ENCODE measurements around the gene PGBD2. TPM values are rescaled to one million over a fixed set of nuclear protein-coding genes. Genes with fewer than 3 reads are reported as not detected.

Gene PGBD2, protein sequence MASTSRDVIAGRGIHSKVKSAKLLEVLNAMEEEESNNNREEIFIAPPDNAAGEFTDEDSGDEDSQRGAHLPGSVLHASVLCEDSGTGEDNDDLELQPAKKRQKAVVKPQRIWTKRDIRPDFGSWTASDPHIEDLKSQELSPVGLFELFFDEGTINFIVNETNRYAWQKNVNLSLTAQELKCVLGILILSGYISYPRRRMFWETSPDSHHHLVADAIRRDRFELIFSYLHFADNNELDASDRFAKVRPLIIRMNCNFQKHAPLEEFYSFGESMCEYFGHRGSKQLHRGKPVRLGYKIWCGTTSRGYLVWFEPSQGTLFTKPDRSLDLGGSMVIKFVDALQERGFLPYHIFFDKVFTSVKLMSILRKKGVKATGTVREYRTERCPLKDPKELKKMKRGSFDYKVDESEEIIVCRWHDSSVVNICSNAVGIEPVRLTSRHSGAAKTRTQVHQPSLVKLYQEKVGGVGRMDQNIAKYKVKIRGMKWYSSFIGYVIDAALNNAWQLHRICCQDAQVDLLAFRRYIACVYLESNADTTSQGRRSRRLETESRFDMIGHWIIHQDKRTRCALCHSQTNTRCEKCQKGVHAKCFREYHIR
- total RNA-seq (2012; rRNA removed) (6.7 and 6.8 TPM in 2 replicates), polyA plus RNA-seq (2012; rRNA removed) (4.8 TPM in 2 replicates), Bru-seq, nascent RNA (percentile 59 among the genes with signal in this experiment), BruChase-seq, experiment 1, labeled RNA remaining after a 6-hour chase (percentile 51 among the genes with signal in this experiment), BruChase-seq, experiment 2, labeled RNA remaining after a 2-hour chase (percentile 49 among the genes with signal in this experiment)
- 1.5 and 1.6 TPM in 2 replicates for polyA plus RNA-seq (2012; cell fraction: cytosol; rRNA removed)
- polyA plus RNA-seq (2012; cell fraction: nucleus; rRNA removed; ENCODE audit: low replicate concordance): 7.1 and 14.8 TPM in 2 replicates
- long read RNA-seq, transcript PGBD2-201 (3 exons, 2,136 nt): major isoform, 6 of 8 reads
- long read RNA-seq, partial matches to known transcripts: 0 of 8 reads
- long read RNA-seq, other reads (novel, unspliced or antisense): 1 of 8 reads

GRCh38 chr1:248906009-248906752 is at the start of gene PGBD2:
Gene PGBD2 (plus strand): TSS chr1:248906235. CDS start chr1:248913863, 7,628 bp downstream.
- Histone ChIP-seq H3K27me3 (ENCODE audit: control insufficient read depth, insufficient read depth, low read length) (no peaks in the 10 kb centered on the region), H2AK5ac (ENCODE audit: low read depth, low read length) (peak within 1 kb of the TSS; percentile 46), H2BK15ac (ENCODE audit: low read depth, low read length) (peak within 1 kb of the TSS; percentile 35; the same call in 1 of the 3 replicates), H3K23ac (ENCODE audit: low read depth, low read length) (peak within 1 kb of the TSS; percentile 100), H3K9me1 (ENCODE audit: insufficient read depth, low read length) (no peaks in the 10 kb centered on the region), H4K20me1 (ENCODE audit: insufficient read depth, low read length) (no peaks in the 10 kb centered on the region), H3K4me1 (ENCODE audit: control insufficient read depth, insufficient read depth, low read length) (no peaks in the 10 kb centered on the region), H2BK5ac (ENCODE audit: low read depth, low read length, poor library complexity, severe bottlenecking) (peak within 1 kb of the TSS; percentile 89), H2AK9ac (replicated peaks; ENCODE audit: low read depth, low read length, poor library complexity) (peak within 1 kb of the TSS; percentile 95), H3K9me3 (ENCODE audit: control insufficient read depth, insufficient read depth, low read length) (no peaks in the 10 kb centered on the region), H2BK20ac (ENCODE audit: low read depth, low read length) (peak within 1 kb of the TSS; percentile 61; the same call in 1 of the 2 replicates), H4K91ac (ENCODE audit: insufficient read depth, low read depth, low read length) (peak within 1 kb of the TSS; percentile 96), H3K4ac (ENCODE audit: low read depth, low read length) (peak within 1 kb of the TSS; percentile 99), H3K79me1 (ENCODE audit: low read depth in 1 of 2, low read length in 2 of 2) (peaks cover 11 to 31% of the 10 kb centered on the region in 2 experiments), H3K4me3 (ENCODE audit: insufficient read depth, low read depth, low read length) (peak within 1 kb of the TSS; percentile 91), H3K27ac (ENCODE audit: insufficient read depth, low read length) (peak within 1 kb of the TSS; percentile 97), H2BK120ac (ENCODE audit: low read depth, low read length) (peak within 1 kb of the TSS; percentile 97), H2AFZ (replicated peaks; ENCODE audit: low read length, poor library complexity) (peak within 1 kb of the TSS; percentile 100), H3K36me3 (ENCODE audit: control insufficient read depth, insufficient read depth, low read length) (no peaks in the 10 kb centered on the region), H3K14ac (replicated peaks; ENCODE audit: low read depth, low read length) (peak within 1 kb of the TSS; percentile 99), H4K5ac (ENCODE audit: low read depth, low read length) (peak within 1 kb of the TSS; percentile 98), H3K56ac (ENCODE audit: extremely low read depth, insufficient read depth, low read length) (peak within 1 kb of the TSS; percentile 58), H3K9ac (ENCODE audit: low read depth, low read length) (peak within 1 kb of the TSS; percentile 99), H4K8ac (ENCODE audit: low read depth in 2 of 2, low read length in 2 of 2) (peak within 1 kb of the TSS; percentile 100), H3K18ac (ENCODE audit: low read depth, low read length) (peak within 1 kb of the TSS; percentile 98), H3K4me2 (ENCODE audit: low read depth, low read length) (peak within 1 kb of the TSS; percentile 99)
- no TSS peak for BruUV-seq (replicated peaks)
- in situ Hi-C loops (cut with MboI; ENCODE audit: low sequenced_read_pairs) (no loop called here), intact Hi-C loops (cut with micrococcal nuclease) (loop anchor here (1.0 kb wide), 1 partner anchor 33 kb away; no protein-coding TSS in a partner anchor), dilution Hi-C loops (cut with HindIII; ENCODE audit: low sequenced_read_pairs, unreplicated experiment) (no loop called here)
- 1% methylated on average over 19 of the region's 80 CpGs; no CpG with 5 or more reads in 1 of the 2 experiments for WGBS, 2 experiments (ENCODE audit: extremely low coverage in 2 of 2, insufficient read length in 1 of 2)
- POLR2A ChIA-PET (ENCODE audit: unreplicated experiment): interaction anchor here (0.6 kb wide), 1 partner anchor 22 kb away, joined by 3 read pairs; no protein-coding TSS in a partner anchor
- CTCF ChIA-PET: interaction anchor here (0.6 to 1.7 kb wide), 4 partner anchors 17 to 47 kb away, joined by 3 to 4 read pairs (median 3); partner anchors contain the start of gene ZNF692
- peak; percentile 97 for ATAC-seq (ENCODE audit: low read depth)
- DNase-seq: peak; percentile 89
- TF ChIP-seq MXI1 (IDR thresholded peaks at IDR 0.05; ENCODE audit: borderline replicate concordance, low read depth, low read length): peak; percentile 64; the same call in 1 of the 2 replicates
- TF ChIP-seq BHLHE40 (IDR thresholded peaks at IDR 0.05; ENCODE audit: low read depth, low read length): no peak
- TF ChIP-seq MAFK (IDR thresholded peaks at IDR 0.05; ENCODE audit: low read depth, low read length): no peak
- TF ChIP-seq RAD21 (IDR thresholded peaks at IDR 0.05; ENCODE audit: low read length): peak; percentile 49
- TF ChIP-seq FOS (IDR thresholded peaks at IDR 0.05; ENCODE audit: low read depth, low read length): no peak
- TF ChIP-seq MAZ (IDR thresholded peaks at IDR 0.05; ENCODE audit: borderline replicate concordance, low read depth, low read length): peak; percentile 81; the same call in 1 of the 2 replicates
- TF ChIP-seq RFX5 (IDR thresholded peaks at IDR 0.05; ENCODE audit: low read depth, low read length): no peak
- TF ChIP-seq, protein P1, sequence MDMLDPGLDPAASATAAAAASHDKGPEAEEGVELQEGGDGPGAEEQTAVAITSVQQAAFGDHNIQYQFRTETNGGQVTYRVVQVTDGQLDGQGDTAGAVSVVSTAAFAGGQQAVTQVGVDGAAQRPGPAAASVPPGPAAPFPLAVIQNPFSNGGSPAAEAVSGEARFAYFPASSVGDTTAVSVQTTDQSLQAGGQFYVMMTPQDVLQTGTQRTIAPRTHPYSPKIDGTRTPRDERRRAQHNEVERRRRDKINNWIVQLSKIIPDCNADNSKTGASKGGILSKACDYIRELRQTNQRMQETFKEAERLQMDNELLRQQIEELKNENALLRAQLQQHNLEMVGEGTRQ (IDR thresholded peaks at IDR 0.05; ENCODE audit: low read depth, low read length): no peak
- TF ChIP-seq, protein P2, sequence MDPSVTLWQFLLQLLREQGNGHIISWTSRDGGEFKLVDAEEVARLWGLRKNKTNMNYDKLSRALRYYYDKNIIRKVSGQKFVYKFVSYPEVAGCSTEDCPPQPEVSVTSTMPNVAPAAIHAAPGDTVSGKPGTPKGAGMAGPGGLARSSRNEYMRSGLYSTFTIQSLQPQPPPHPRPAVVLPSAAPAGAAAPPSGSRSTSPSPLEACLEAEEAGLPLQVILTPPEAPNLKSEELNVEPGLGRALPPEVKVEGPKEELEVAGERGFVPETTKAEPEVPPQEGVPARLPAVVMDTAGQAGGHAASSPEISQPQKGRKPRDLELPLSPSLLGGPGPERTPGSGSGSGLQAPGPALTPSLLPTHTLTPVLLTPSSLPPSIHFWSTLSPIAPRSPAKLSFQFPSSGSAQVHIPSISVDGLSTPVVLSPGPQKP (IDR thresholded peaks at IDR 0.05; ENCODE audit: borderline replicate concordance, low read depth, low read length): no peak
- peak; percentile 47; the same call in 1 of the 2 replicates for TF ChIP-seq CHD1 (IDR thresholded peaks at IDR 0.05; ENCODE audit: low read depth, low read length)
- TF ChIP-seq NFE2L2 (IDR thresholded peaks at IDR 0.05; ENCODE audit: low read depth, low read length): no peak
- peak; percentile 63 for TF ChIP-seq POLR2A (IDR thresholded peaks at IDR 0.05; ENCODE audit: low read depth, low read length)

Data from IMR-90 (cell line).